GM23248 (cell line): ENCODE measurements around the gene EFCC1. TPM values are rescaled to one million over a fixed set of nuclear protein-coding genes. Genes with fewer than 3 reads are reported as not detected.

Source experiments
- DNase-seq: peaks from one replicate; pipeline ENCODE4 v3.0.0-alpha.2; 2015
- H2AFZ ChIP-seq: fragments of 200-600 bp; sonication (generic); 2 replicates; pipeline ENCODE4 v1.6.1; 2016; ENCODE audit warnings: antibody characterized with exemption
- H3F3A ChIP-seq: fragments of 200-600 bp; sonication (generic); 2 replicates; pipeline ENCODE4 v1.6.1; 2016; ENCODE audit warnings: mild to moderate bottlenecking, antibody characterized with exemption, mixed run types; ENCODE audit not compliant: insufficient read depth
- H3K27ac ChIP-seq: fragments of 200-600 bp; sonication (generic); 2 replicates; pipeline ENCODE4 v1.5.1; 2016; ENCODE audit warnings: mild to moderate bottlenecking
- H3K27me3 ChIP-seq: fragments of 200-600 bp; sonication (generic); replicated peaks from 2 replicates; pipeline ENCODE4 v1.6.1; 2016; ENCODE audit warnings: mild to moderate bottlenecking; ENCODE audit not compliant: insufficient read depth
- H3K36me3 ChIP-seq: fragments of 200-600 bp; sonication (generic); 2 replicates; pipeline ENCODE4 v1.6.1; 2016; ENCODE audit warnings: low read depth, mild to moderate bottlenecking
- H3K4me1 ChIP-seq: fragments of 200-600 bp; sonication (generic); 2 replicates; pipeline ENCODE4 v1.6.1; 2016; ENCODE audit warnings: mild to moderate bottlenecking; ENCODE audit not compliant: insufficient read depth
- H3K4me2 ChIP-seq: fragments of 200-600 bp; sonication (generic); one replicate; pipeline ENCODE4 v1.6.1; 2016; ENCODE audit warnings: mild to moderate bottlenecking; ENCODE audit not compliant: unreplicated experiment
- H3K4me3 ChIP-seq: fragments of 200-600 bp; sonication (generic); 2 replicates; pipeline ENCODE4 v1.5.1; 2016; ENCODE audit warnings: mild to moderate bottlenecking
- H3K79me2 ChIP-seq: fragments of 200-600 bp; sonication (generic); 2 replicates; pipeline ENCODE4 v1.6.1; 2016; ENCODE audit warnings: mild to moderate bottlenecking; ENCODE audit not compliant: insufficient read depth
- H3K9ac ChIP-seq: fragments of 200-600 bp; sonication (generic); 2 replicates; pipeline ENCODE4 v1.6.1; 2016; ENCODE audit warnings: mild to moderate bottlenecking
- H3K9me2 ChIP-seq: fragments of 200-600 bp; sonication (generic); 2 replicates; pipeline ENCODE4 v1.6.1; 2016; ENCODE audit warnings: mixed run types, mild to moderate bottlenecking, moderate library complexity; ENCODE audit not compliant: insufficient read depth
- H3K9me3 ChIP-seq: fragments of 200-600 bp; sonication (generic); one replicate; pipeline ENCODE4 v1.6.1; 2017; ENCODE audit warnings: low read depth
- H4K20me1 ChIP-seq: fragments of 200-600 bp; sonication (generic); 2 replicates; pipeline ENCODE4 v1.6.0; 2016; ENCODE audit not compliant: insufficient read depth
- EZH2 ChIP-seq: fragments of 200-600 bp; sonication (generic); IDR thresholded peaks from 2 replicates; pipeline ENCODE4 v1.6.1; 2018; ENCODE audit warnings: antibody characterized with exemption, mild to moderate bottlenecking; ENCODE audit not compliant: insufficient read depth, poor library complexity, severe bottlenecking
- EZH2phosphoT487 ChIP-seq: fragments of 200-600 bp; sonication (generic); IDR thresholded peaks from 2 replicates; pipeline ENCODE4 v1.6.1; 2018; ENCODE audit warnings: antibody characterized with exemption, moderate library complexity, mild to moderate bottlenecking, low read depth; ENCODE audit not compliant: insufficient read depth
- WGBS, 2 experiments: methylation state at CpG; one replicate each; pipeline ENCODE4 v1.1.6; 2015 to 2017; ENCODE audit warnings: low lambda C conversion rate in 2 of 2, low coverage in 1 of 2; ENCODE audit errors: missing lambda C conversion rate in 2 of 2; 5-methylcytosine and 5-hydroxymethylcytosine counted together
- in situ Hi-C: fragments of 300-500 bp; cut with MboI; formaldehyde crosslinking; loops from 2 replicates; pipeline ENCODE4 v1.15.0; 2020
- polyA plus RNA-seq: library from polyadenylated mRNA; unstranded; fragments of >200 nt; fragmentation: Nextera tagmentation; extraction: Ambion mirVana; gene quantifications from 2 replicates; pipeline ENCODE4 v1.2.1, GENCODE V29; 2016
- total RNA-seq: library from RNA; depleted of rRNA; stranded (reverse); fragments of >200 nt; shearing (Covaris generic); gene quantifications from 2 replicates; pipeline ENCODE4 v1.2.3, GENCODE V29; 2014

Gene EFCC1
- total and polyA plus RNA-seq, 2 experiments from 2014 or later = not detected

DNA sequence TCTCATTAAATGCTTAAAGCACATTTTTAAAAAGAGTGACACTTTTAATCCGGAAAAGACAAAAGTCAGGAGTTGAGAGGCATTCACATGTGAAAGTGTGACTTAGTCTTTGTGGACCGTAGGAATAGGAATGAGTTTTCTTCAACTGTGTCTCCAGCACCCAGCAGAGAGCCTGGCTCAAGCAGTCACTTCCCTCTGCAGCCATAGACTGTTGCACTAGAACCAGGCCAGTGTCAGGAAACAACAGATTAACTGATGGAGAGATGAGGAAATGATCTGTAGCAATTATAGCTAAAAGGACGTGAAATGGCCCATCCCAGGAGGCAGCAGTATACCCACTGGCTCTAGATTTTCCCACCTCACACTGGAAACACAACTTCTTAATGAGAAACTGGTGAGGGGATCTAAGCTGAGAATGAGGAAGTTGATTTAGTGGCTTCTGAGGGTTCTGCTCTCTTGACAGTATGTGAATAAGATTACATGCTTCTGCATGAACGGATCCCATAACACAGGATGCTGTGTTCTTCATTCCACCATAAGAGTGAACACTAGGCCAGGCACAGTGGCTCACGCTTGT, 27.0 kb upstream of the EFCC1 start:
- no peak overlapping the region for H3K4me3 ChIP-seq
- WGBS, 2 experiments = 74 to 77% methylated on average over 5 of the region's 5 CpGs
- peaks cover 23% of the 10 kb centered on the region for H3K27me3 ChIP-seq
- no peak overlapping the region for H3K9ac ChIP-seq
- no peaks in the 10 kb centered on the region for H3K4me1 ChIP-seq
- in situ Hi-C loops = no loop called here
- no peaks in the 10 kb centered on the region for H3F3A ChIP-seq
- no peak overlapping the region for H3K4me2 ChIP-seq
- no peak for DNase-seq
- H3K9me3 ChIP-seq = no peaks in the 10 kb centered on the region
- H2AFZ ChIP-seq = no peak overlapping the region
- no peaks in the 10 kb centered on the region for H3K36me3 ChIP-seq
- no peaks in the 10 kb centered on the region for H4K20me1 ChIP-seq
- H3K27ac ChIP-seq = no peak overlapping the region
- H3K79me2 ChIP-seq = no peaks in the 10 kb centered on the region
- TF ChIP-seq EZH2phosphoT487 (no peak), EZH2 (no peak)
- H3K9me2 ChIP-seq = no peaks in the 10 kb centered on the region

DNA sequence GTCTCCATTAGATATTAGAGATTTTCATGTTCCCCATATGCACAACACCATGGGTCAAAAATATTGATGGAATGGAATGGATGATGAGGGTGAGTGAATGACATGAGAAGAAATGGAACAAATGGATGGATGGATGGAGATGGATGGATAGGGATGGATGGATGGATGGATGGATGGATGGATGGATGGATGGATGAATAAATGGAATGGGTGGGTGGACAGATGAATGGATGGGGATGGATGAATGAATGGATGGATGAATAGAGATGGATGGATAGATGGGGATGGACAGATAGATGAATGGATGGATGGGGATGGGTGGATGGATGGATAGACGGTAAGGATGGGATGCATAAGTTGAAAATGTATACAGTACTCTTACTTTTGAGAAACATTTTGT, 25.8 kb upstream of the EFCC1 start:
- Histone ChIP-seq H3K9ac (no peak overlapping the region), H3K4me1 (no peaks in the 10 kb centered on the region), H3K79me2 (no peaks in the 10 kb centered on the region), H3K9me2 (no peaks in the 10 kb centered on the region), H3K27ac (no peak overlapping the region), H3K4me3 (no peak overlapping the region), H3K36me3 (no peaks in the 10 kb centered on the region), H3F3A (no peaks in the 10 kb centered on the region), H3K4me2 (no peak overlapping the region), H3K9me3 (no peaks in the 10 kb centered on the region), H2AFZ (no peak overlapping the region), H4K20me1 (no peaks in the 10 kb centered on the region), H3K27me3 (peaks cover 23% of the 10 kb centered on the region)
- in situ Hi-C loops = no loop called here
- WGBS, 2 experiments = 73 to 91% methylated on average over 1 of the region's 1 CpG
- no peak for DNase-seq
- TF ChIP-seq EZH2 (no peak), EZH2phosphoT487 (no peak)

DNA sequence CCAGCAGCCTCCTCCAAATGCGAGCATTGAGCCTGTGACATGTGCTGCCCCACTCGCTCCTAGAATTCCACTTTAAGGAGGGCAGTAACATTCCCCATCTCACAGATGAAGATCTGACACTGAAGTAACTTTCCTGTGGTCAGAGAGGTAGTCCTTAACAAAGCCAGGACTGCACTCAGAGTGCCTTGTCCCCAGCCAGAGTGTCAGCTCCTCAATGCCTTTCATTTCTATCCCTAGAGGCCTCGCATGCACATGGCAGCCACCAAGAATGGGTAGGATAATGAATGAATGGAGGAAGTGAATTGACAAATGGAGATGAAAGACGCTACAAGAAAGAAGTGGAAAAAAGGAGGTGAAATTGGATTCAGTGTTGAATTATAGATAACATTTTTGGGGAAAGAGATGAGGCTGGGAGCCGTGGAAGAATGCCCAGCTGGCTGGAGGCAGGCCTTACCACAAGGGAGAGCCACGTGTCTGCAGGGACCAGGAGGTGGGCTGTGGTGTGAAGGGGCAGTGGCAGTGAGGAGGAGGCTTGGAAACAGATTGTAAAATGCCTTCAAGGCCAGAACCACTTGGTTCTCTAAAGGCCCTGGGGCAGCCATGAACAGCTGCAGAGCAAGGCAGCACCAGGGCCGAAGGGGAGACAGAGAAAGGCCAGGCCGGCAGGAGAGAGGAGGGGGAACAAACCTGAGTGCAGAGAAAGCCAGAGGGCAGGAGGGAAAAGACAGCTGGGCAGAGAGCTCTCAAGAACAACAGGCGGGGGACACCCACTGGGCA, 17.6 kb upstream of the EFCC1 start:
- DNase-seq = no peak
- Histone ChIP-seq H3K27me3 (peaks cover 10% of the 10 kb centered on the region; the same call in 1 of the 2 replicates), H3K9me2 (no peaks in the 10 kb centered on the region), H2AFZ (no peak overlapping the region), H3K27ac (no peak overlapping the region), H3K4me1 (no peaks in the 10 kb centered on the region), H3K9me3 (no peaks in the 10 kb centered on the region), H3K79me2 (no peaks in the 10 kb centered on the region), H3K4me2 (no peak overlapping the region), H3F3A (no peaks in the 10 kb centered on the region), H4K20me1 (no peaks in the 10 kb centered on the region), H3K9ac (no peak overlapping the region), H3K4me3 (no peak overlapping the region), H3K36me3 (no peaks in the 10 kb centered on the region)
- in situ Hi-C loops = no loop called here
- WGBS, 2 experiments = 66 to 72% methylated on average over 9 of the region's 9 CpGs
- no peak for TF ChIP-seq EZH2phosphoT487
- TF ChIP-seq EZH2 = no peak

DNA sequence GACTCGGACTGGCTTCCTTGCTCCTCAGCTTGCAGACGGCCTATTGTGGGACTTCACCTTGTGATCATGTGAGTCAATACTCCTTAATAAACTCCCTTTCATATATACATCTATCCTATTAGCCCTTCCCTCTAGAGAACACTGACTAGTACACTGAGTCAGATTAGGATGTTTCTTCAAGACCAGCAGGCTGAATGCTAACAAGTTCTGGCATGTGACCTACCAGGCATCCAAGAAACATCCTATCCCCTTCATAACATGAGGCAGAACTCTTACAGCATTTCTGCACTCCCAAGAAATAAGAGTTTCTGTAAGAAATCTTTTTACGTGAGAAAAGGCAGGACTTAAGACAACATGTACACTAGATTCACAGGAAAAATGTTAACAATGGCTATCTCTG, 16.5 kb upstream of the EFCC1 start:
- DNase-seq = peak; percentile 47
- 70% methylated on average over 3 of the region's 3 CpGs for WGBS, 2 experiments
- no peaks in the 10 kb centered on the region for H4K20me1 ChIP-seq

More for the DNA sequence above, 16.5 kb upstream of the EFCC1 start:
- no peaks in the 10 kb centered on the region for H3K9me2 ChIP-seq
- TF ChIP-seq EZH2phosphoT487 (no peak), EZH2 (no peak)
- no peaks in the 10 kb centered on the region for H3F3A ChIP-seq
- no peak overlapping the region for H2AFZ ChIP-seq
- no peak overlapping the region for H3K9ac ChIP-seq
- no peak overlapping the region for H3K27ac ChIP-seq
- no peak overlapping the region for H3K4me2 ChIP-seq
- H3K4me3 ChIP-seq = no peak overlapping the region
- H3K36me3 ChIP-seq = no peaks in the 10 kb centered on the region
- H3K79me2 ChIP-seq = no peaks in the 10 kb centered on the region
- no peaks in the 10 kb centered on the region for H3K4me1 ChIP-seq
- in situ Hi-C loops = no loop called here
- H3K27me3 ChIP-seq = peaks cover 10% of the 10 kb centered on the region; the same call in 1 of the 2 replicates
- H3K9me3 ChIP-seq = no peaks in the 10 kb centered on the region
